SHP77 treated with DMSO at 0.1 percent for 48 hours (cell line): ENCODE measurements around the gene ADAMTS1.

Experiments
- DNase-seq: peaks from one replicate; lab custom pipeline; 2025; lab: John Stamatoyannopoulos, UW

ADAMTS1 gene

DNA sequence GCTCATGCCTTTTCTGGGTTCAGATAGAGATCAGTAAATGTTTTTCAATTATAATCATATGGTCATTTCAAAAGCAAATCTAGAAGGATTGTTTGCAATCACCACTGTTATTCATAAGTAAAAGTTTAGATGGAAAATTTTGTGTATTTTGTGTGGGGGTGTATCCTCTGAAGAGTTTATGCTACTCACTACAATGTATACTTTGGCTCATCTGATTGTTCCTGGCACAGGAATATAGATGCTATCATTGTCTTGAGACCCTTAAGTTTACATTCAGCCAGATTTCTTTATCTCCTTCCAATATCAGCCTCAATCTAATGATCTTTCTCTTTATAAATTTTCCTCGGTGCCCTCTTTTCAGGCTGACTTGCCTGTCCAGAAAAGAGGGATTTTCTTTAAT lies 33.0 kb downstream of the ADAMTS1 start:
- DNase-seq = no peak

DNA sequence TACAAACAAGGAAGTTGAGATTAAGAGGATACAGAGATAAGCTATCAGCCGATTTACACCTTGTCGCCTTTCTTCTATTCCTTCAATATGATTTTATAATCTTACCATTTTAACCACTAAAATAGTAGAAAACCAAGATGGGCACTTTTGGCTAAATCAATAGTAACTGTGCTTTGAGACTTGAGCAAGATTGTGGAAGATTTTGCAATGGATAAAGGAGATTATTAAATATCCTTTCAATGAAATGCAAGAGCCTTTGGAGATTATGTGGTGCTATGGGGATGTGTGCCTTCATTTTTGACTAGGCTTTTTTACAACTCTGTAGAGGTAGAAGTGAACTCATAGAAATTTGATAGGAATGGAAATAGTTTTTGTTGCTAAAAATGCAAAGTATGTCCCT lies 33.7 kb downstream of the ADAMTS1 start:
- DNase-seq = no peak

DNA sequence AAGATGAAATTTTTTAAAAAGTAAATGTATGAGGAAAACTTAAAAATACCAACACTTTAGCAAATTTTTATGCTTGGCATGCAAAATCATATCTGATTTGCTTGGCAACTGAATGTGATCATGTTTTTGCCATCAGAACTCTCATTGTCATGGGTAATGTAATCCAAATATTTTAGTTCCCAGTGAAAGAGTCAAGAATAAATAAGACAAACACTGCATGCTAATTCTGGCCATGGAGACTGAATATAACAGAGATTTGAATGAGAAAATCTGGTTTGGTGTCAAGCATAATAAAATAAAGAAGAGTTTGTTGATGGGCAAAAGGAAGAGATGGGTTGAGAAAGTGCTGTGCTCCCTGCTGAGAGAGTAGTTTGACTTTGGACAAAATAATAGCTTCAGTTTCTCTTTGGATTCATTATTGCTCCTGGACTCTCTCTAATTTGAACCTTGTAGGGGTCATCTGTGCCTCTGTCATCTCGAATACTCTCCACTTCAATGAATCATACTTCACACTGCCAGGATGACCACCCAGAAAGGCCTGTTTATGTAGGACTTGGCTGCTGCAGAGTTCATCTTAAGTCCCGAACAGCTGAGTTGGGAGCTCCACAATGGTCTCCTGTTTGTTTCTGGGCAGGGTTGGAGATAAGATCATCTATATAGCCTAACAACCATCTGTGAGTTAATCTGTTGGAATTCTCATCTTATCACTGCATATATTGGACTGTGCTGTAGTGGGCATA lies 34.4 kb downstream of the ADAMTS1 start:
- no peak for DNase-seq

DNA sequence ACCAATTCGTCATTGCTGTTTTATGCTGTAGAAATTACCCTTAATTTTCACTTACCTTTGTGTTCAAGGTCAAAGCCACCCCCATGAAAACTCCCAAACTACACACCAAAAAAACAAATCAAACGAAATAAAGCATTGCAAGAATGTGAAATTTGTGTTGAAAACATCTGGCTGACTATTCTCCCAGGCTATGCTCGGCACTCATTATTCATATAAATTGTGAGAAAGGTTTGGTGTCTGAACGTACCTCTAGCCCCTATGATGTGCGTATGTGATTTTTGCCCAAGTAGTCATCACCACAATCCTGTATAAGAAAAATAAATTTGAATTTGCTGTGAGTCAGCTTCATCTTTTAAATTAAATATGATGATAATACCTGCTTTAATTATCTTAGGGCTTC lies 34.9 kb downstream of the ADAMTS1 start:
- no peak for DNase-seq

DNA sequence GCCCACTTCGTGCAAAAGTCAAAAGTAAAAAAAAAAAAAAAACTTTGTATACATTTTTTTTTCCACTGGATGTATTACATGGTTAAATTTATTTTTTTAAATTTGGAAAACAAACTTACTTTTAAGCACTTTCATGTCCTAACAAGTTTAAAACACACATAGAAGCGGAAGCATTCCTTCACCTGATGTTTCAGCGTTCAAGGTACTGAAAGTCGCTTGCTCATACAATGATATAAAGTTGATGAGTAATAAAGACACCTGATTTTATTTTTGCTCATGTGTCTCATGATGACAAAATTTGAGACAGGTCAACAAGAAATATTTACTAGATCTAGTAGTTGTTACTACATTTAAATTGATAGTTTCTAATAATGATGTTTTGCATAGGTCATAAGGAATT lies 35.5 kb downstream of the ADAMTS1 start:
- DNase-seq = no peak

DNA sequence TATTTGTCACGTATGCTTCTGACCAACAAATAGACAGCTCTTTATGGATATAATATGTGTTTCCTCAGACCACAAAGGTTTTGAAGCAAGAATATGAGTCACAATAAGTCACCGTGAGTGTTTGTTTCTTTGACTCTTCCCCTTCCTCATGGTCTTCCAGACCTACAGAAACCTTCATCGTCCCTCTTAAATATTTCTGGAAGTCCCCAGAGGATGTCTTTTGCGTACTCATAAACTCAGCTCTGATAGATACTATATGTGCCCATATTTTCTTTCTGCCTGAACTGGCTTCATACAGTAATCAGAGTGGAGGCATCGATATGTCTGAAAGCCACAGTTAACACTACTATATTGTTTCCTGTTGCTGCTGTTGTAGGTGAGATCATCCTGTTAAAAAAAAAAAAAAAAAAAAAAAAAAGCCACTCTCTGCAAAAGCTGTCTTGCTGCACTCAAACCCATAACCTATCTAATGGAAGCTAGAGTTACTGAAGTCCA lies 38.4 kb downstream of the ADAMTS1 start:
- no peak for DNase-seq

DNA sequence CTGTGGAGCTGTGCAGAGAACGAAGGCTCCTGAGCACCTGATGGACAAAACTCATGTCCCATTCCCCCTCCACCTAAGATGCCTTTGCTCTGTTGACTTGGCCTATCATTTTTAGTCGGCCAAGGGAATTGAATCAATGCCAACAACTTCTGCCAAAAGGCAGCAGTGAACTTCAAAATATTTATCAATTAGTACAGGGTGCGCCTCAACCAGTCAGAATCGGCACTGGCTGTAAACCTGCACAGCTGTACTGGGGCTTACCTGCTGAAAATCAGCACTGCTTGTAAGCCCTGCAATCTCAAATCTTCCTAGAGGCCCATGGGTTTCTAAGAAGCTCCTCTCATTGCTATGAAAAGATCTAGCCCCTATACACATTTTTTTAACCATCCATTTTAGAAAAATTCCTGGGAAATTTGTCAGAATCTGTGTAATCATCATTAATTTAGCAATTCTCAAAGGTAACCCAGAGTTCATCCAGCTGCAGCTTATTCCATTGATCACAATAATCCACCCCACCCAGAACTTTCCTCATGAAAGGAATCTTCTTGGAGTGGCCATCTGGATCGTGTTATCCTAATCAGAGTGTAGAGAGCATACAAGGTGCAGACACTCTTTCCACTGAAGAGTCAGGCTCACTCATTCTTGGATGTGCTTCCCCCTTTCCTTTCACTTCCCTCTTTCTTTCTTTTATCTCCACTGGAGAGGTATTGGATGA lies 40.2 kb downstream of the ADAMTS1 start:
- DNase-seq = no peak

DNA sequence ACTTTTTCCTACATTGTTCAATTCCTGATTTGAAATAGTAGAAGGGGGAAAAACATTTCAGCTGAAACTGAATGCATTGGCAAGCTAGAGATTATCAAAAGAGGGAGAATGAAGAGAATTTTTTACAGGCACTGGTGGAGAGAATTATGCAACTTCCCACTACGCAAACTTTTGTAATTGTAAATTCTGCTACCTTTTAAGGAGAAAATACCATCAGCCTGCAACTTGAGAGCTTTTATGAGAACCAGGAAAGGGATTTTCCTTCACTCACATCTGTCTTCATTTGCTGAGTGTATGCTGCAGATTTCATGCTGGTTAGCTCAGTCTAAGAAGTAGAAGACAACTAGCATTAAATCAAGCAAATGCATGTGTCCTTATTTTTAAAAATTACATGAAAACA lies 43.7 kb downstream of the ADAMTS1 start:
- DNase-seq = no peak

DNA sequence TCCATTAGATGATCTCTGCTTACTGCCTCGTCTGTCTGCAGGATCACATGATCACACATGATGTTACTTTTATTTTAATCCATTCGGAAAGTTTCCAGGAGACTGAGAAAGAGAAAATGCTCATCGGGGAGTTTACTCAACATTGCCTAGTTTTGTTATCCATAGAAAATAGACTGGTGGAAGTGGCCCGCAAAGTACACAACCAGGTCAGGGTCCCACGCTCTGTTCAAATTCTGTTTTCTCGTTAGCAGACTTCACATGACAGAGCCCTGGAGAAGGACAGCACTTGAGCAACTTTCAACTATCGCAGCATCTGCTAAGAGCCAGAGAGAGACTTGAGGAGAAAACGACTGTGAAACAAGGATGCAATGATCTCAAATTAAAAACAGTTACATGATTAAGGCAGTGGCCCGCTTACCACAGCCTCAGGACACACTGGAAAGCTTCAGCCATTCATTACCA lies 44.2 kb downstream of the ADAMTS1 start:
- DNase-seq = no peak

DNA sequence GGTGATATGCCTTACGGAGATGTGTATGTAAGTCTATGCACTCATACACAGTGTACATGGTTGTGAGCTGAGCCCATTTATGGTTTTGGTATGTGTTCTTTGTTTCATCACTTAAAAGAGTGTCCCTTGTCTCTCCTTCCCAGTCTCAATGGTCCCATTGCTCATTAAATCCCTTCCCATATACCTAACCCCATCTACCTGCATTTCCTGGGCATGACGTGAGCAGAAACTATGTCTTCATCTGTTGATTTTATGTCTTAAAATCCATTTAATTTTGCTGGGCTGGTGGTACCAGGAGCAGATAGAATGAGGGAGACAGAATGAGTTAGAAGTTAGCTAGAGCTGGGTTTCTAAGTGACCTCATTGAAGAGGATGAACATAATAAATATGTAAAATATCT lies 44.8 kb downstream of the ADAMTS1 start:
- no peak for DNase-seq

DNA sequence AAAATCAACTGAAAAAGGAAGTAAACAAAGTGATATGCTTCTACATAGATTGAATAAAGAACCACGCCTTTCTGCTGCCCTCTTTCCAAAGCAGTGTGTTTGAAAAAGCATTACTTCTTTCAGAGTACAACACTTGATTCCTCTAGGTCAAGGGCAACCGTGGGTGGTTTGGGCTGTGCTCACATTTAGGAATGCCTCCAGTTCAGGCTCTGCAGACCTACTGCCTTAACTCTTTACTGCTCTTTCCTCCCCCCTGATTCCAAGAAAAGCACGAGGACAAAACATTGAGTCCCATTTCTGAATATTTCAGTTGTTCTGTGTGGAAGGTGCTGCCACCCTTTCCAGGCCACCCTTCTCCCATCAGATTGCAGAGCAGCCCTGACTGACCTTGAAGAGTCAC lies 45.2 kb downstream of the ADAMTS1 start:
- no peak for DNase-seq

DNA sequence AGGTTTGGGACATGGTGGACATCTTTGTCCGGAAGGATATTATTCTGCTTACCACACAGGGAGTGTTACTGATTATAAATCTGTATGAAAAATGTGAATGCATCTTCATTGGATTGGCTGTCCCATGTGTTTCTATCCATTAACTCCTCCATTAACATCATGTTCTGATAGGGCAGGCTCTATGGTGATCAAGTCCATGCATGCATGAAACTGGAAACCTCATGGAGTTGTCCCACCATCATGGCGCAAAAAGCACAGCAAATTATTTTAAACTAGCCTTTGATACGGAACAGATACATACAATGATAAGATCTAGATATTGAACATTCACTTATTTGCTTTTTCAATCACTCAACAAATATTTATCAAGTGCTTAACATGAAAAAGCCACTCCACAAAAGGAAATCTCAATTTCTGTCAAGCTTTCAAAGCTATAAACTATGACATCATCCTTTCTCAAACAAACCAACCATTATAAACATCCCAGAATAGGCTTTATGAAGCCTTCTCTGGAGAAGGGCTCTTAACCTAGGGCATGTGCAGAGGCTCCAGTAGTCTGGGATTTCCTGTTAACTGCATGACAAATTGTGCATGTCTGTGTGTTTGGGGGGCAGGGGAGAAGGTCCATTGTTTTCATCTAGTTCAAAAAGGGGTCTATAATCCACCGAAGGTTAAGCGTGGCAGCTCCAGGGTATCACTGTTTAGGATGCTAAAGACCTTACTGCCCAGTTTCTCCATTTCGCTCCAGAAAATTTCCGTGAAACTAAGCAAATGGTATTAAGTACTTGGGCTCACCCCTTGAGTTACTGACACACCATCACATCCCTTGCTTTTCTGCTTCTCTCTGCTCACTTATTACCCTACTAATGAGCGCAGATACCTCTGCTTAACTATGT lies 46.1 kb downstream of the ADAMTS1 start:
- peak; percentile 69 for DNase-seq

DNA sequence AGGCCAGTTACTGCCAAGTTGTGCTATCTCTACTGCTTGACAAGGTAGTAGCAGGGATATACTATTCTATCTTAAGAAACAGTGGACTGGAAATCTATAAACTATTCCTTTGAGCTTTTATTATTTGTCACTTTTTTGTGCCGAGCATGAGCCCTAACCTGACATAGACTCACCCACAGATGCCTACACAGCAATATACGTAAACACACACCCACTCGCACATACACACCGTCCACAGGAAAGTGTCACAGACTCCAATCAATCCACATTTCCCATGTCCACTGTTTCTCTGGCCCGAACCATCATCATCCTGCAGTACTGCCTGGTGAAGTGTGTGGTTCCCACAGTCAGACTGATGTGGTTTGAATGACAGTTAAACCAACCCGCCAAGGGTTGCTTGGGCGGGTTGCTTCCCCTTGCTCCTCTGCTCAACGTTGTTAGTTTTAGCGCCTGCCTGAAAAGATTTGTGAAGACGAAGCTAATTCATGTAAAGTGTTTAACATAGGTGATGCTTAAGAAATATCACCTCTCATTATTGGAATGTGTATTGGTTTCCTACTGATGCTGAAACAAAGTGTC lies 47.2 kb downstream of the ADAMTS1 start:
- DNase-seq = no peak

DNA sequence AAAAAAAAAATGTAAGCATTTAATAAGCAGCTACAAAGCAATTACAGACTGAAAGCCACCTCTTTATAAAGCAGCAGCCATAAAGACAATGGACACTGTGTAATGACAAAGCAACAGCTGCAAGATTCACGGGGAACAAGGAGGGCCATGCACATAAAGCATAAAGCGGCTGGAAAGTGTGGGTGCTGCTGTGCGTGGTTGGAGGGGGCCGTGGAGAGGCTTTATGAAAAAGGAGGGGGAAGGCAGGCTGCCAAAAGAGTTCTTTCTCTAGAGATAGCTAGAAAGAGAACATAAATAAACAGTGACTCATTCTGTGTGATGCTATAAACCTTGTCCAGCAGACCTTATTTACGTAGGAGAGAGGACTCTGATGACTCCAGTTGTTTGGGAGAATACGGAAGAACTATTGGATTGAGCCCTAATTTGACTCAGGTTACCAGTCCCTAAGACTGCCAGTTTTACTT lies 49.3 kb downstream of the ADAMTS1 start:
- DNase-seq = peak; percentile 40

DNA sequence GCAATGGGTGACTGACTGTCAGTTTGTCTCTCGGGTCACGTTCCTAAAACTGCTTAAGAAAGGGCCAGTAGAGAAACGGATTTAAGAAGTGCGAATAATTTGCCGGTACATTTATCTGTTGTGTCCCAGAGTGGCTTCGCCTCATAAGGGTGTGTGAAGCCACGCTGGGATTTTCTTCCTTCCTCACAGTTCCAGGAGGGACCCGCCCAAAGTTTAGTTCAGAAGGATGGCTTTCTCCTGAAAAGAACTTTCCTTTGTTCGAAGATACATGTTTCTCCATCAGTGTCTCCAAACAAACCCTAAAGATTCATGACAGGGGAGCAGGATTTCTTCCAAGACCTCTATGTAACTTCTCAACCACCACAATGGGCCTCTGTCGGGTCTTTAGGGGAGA lies 49.8 kb downstream of the ADAMTS1 start:
- DNase-seq = no peak

DNA sequence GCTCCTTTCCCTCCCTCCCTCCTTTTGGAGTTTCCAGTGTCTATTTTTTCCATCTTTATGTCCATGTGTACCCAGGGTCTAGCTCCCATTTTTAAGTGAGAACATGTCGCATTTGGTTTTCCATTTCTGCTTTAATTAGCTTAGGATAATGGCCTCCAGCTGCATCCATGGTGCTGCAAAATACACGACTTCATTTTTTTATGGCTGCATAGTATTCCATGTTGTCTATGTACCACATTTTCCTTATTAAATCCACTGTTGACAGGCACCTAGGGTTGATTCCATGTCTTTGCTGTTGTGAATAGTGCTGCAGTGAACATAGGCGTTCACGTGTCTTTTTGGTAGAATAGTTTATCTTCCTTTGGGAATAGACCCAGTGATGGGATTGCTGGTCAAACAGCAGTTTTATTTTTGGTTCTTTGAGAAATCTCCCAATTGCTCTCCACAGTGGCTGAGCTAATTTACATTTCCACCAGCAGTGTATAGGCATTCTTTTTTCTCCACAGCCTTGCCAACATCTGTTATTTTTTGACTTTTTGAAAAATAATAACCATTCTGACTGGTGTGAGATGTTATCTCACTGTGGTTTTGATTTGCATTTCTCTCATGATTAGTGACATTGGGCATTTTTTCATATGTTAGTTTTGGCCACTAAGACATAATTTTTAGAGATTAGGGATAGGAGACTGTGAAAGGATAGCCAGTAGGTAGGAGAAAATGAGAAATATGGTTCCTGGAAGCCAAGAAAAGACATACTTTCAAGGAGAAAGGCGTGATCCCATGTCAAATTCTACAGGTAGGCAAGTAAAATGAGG lies 50.4 kb downstream of the ADAMTS1 start:
- DNase-seq = no peak

DNA sequence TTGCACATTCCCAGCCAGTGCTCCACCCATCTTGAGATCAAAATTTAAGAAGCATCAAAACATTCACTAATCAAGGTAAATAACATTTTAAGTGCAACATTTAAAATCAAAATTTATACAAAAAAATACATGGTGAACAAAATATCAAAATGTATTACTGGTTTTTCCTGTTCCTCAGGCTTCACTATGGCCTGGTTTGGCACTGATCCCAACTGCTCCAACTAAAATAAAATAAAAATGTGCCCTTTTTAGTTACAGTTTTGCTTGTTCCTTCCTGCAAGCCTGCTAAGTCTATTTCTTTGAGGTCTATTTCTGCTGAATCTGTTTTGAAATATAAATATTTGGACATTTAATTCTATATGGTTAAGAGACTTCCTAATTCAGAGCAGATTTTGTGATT lies 54.9 kb downstream of the ADAMTS1 start:
- no peak for DNase-seq

DNA sequence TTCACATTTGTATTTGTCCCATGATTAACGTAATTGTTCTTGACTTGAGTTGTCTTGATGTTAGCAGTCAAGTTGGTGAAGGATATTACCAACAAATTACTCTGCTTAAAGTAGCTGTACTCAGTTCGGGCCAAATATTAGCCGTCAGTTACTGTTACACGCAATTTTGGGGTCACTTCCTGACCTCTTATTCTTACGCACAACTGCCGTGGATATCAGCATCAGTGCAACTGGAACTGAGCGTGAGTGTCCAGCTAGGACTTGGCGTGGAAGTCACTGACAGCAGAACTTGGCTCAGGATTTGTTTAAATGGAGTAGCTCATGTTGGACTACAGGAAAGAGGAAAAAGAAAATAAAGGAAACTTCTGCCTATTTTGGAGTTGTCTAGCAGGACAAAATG lies 56.4 kb downstream of the ADAMTS1 start:
- DNase-seq = no peak
